Esophagus squamous epithelium (tissue), 4 donors: ENCODE results near the gene STX1B.

ENCODE experiments used
- POLR2A ChIP-seq, 4 donors: fragments of 450-650 bp; IDR thresholded peaks; one replicate each; pipeline ENCODE4 v1.6.1; 2017; ENCODE audit warnings: antibody characterized with exemption in 4 of 4, mild to moderate bottlenecking in 4 of 4, moderate library complexity in 3 of 4
- TF ChIP-seq, protein P1 (sequence below), 6 experiments: fragments of 450-650 bp in 4 of 6; fragments of 200-600 bp in 2 of 6; sonication (generic) in 2 of 6; IDR thresholded peaks; one replicate each; pipeline ENCODE4 v1.5.1; 2016 to 2019; ENCODE audit warnings: antibody characterized with exemption in 6 of 6, mild to moderate bottlenecking in 4 of 6, moderate library complexity in 4 of 6

DNA sequence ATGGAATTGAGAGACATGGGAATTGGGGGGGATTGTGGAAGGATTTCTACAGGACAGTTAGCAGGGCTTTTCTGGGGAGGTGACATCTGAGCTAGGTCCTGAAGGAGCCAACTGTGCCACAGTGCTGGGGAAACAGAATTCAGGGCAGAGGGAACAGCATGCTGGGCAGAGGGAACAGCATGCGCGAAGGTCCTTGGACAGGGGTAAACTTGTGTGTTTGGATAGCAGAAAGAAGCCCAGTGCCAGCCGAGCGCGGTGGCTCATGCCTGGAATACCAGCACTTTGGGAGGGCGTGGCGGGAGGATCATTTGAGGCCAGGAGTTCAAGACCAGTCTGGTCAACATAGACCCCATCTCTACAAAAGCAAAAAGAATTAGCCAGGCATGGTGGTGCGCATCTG is 3.8 kb downstream of the STX1B start:
- TF ChIP-seq, protein P1, sequence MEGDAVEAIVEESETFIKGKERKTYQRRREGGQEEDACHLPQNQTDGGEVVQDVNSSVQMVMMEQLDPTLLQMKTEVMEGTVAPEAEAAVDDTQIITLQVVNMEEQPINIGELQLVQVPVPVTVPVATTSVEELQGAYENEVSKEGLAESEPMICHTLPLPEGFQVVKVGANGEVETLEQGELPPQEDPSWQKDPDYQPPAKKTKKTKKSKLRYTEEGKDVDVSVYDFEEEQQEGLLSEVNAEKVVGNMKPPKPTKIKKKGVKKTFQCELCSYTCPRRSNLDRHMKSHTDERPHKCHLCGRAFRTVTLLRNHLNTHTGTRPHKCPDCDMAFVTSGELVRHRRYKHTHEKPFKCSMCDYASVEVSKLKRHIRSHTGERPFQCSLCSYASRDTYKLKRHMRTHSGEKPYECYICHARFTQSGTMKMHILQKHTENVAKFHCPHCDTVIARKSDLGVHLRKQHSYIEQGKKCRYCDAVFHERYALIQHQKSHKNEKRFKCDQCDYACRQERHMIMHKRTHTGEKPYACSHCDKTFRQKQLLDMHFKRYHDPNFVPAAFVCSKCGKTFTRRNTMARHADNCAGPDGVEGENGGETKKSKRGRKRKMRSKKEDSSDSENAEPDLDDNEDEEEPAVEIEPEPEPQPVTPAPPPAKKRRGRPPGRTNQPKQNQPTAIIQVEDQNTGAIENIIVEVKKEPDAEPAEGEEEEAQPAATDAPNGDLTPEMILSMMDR (IDR thresholded peaks at IDR 0.05): no peak
- no peak for TF ChIP-seq POLR2A (IDR thresholded peaks at IDR 0.05)
